Measurements from ENCODE around the gene CDC42. TPM values are rescaled to one million over a fixed set of nuclear protein-coding genes. Genes with fewer than 3 reads are reported as not detected.
"Not testable (repeated sequence)": the region's sequence is repeated elsewhere in the genome, so short reads cannot be mapped to it uniquely, and the experiment has no call there.

Gene CDC42
- total RNA-seq (100 to 1,000 TPM; 209 to 254 (median 233) TPM), polyA plus RNA-seq (100 to 1,000 TPM; 108 to 165 (median 155) TPM)
- long read RNA-seq, donor 1, partial matches to known transcripts = 265 of 266 reads
- long read RNA-seq, donor 1, other reads (novel, unspliced or antisense) = 0 of 266 reads
- long read RNA-seq, donor 2, partial matches to known transcripts = 148 of 151 reads
- long read RNA-seq, donor 2, other reads (novel, unspliced or antisense) = 0 of 151 reads

GRCh38 chr1:22052115-22053016 is at the start of gene CDC42:
TSS of gene CDC42 (plus strand) at chr1:22052709. CDS start at chr1:22078479, 25,770 bp downstream.
- intact Hi-C loops (cut with DNase I; ENCODE audit: low total_unique reads) = no loop called here
- Histone ChIP-seq H3K9me3 (no peaks in the 10 kb centered on the region), H3K36me3 (peaks cover 0 to 21% (median 2%) of the 10 kb centered on the region in 6 donors), H3K27me3 (replicated peaks in 1 of 7) (no peaks in the 10 kb centered on the region), H3K27ac (peak within 1 kb of the TSS; percentile 82 to 100 (median 100)), H3K4me1 (peaks cover 24 to 53% (median 43%) of the 10 kb centered on the region in 6 donors), H3K4me3 (peak within 1 kb of the TSS; percentile 59 to 90 (median 77))
- DNase-seq = peak; percentile 100
- 16 to 26% (median 21%) methylated on average over 50 to 81 of the region's 81 CpGs for WGBS, 5 donors
- peak in 2 of 11 experiments; percentile 31 to 32 for TF ChIP-seq CTCF (IDR thresholded peaks at IDR 0.05 in 8 of 11, conservative IDR thresholded peaks at IDR 0.05 in 3 of 11)
- TF ChIP-seq POLR2A (IDR thresholded peaks at IDR 0.05) = peak; percentile 95 to 96 (median 96)
- peak; percentile 99 to 100 (median 99) for TF ChIP-seq POLR2AphosphoS5 (IDR thresholded peaks at IDR 0.05)

GRCh38 chr1:22002875-22003274 is 49.6 kb upstream of the CDC42 start:
- H3K4me1 ChIP-seq; H3K4me3 ChIP-seq; intact Hi-C loops (cut with DNase I; ENCODE audit: low total_unique reads); H3K27me3 ChIP-seq (replicated peaks in 1 of 7); H3K27ac ChIP-seq; H3K36me3 ChIP-seq; DNase-seq; H3K9me3 ChIP-seq: not testable (repeated sequence)
- WGBS, 5 donors = 82 to 96% (median 92%) methylated on average over 7 to 8 of the region's 8 CpGs

GRCh38 chr1:22003959-22004358 is 48.5 kb upstream of the CDC42 start:
- H3K9me3 ChIP-seq; H3K27ac ChIP-seq; H3K4me3 ChIP-seq; H3K36me3 ChIP-seq; H3K27me3 ChIP-seq (replicated peaks in 1 of 7); DNase-seq; H3K4me1 ChIP-seq; intact Hi-C loops (cut with DNase I; ENCODE audit: low total_unique reads): not testable (repeated sequence)
- 87 to 100% (median 91%) methylated on average over 2 to 3 of the region's 3 CpGs for WGBS, 5 donors

DNA sequence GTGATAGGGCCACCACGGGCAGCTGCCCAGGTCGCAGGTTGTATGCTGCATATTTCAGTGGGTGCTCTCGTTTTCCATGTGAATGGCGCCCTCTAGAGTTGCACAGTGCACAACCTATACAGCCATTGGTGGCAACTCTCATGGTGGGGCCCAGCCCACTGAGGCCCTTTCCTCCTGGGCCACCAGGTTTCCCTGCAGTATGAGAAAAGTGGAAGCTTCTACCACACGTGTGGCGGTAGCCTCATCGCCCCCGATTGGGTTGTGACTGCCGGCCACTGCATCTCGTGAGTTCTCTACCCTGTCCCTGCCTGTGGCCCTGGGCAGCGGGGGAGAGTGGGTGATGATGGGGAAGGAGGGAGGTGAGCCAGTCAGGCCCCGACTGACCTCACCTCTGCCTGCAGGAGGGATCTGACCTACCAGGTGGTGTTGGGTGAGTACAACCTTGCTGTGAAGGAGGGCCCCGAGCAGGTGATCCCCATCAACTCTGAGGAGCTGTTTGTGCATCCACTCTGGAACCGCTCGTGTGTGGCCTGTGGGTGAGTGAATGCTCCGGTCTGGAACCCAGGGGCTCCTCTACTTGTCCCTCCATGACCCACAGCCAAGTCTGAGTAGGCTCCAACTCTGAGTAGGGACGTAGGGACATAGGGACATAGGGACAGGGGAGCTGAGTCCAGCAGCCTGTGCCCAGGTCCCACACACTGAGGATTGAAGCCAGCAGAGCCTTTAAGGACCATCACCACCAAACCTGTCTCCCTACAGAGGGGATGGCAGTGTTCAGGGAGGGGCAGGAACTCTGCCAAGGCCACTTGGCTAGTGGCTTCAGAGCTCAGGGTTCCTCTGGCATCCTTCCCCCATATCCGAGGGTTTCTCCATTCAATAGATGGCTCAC is 47.0 kb upstream of the CDC42 start:
- H3K4me3 ChIP-seq; DNase-seq; H3K27me3 ChIP-seq (replicated peaks in 1 of 7); H3K27ac ChIP-seq; H3K36me3 ChIP-seq; H3K4me1 ChIP-seq; intact Hi-C loops (cut with DNase I; ENCODE audit: low total_unique reads); H3K9me3 ChIP-seq: not testable (repeated sequence)
- peak in 5 of 11 experiments; percentile 23 to 45 (median 34) for TF ChIP-seq CTCF (IDR thresholded peaks at IDR 0.05 in 8 of 11, conservative IDR thresholded peaks at IDR 0.05 in 3 of 11)
- 62 to 72% (median 70%) methylated on average over 11 to 18 of the region's 18 CpGs for WGBS, 5 donors

GRCh38 chr1:22006736-22007135 is 45.8 kb upstream of the CDC42 start:
- H3K4me1 ChIP-seq; H3K9me3 ChIP-seq; H3K27me3 ChIP-seq (replicated peaks in 1 of 7); H3K36me3 ChIP-seq; H3K4me3 ChIP-seq; intact Hi-C loops (cut with DNase I; ENCODE audit: low total_unique reads); H3K27ac ChIP-seq: not testable (repeated sequence)
- WGBS, 5 donors = 78 to 91% (median 88%) methylated on average over 8 to 13 of the region's 13 CpGs
- peak; percentile 36 for DNase-seq

- DNase-seq = peak; percentile 63
- H3K9me3 ChIP-seq; H3K36me3 ChIP-seq; H3K27me3 ChIP-seq (replicated peaks in 1 of 7); H3K4me3 ChIP-seq; intact Hi-C loops (cut with DNase I; ENCODE audit: low total_unique reads); H3K4me1 ChIP-seq; H3K27ac ChIP-seq: not testable (repeated sequence)
- 84 to 100% (median 87%) methylated on average over 1 to 9 of the region's 10 CpGs for WGBS, 5 donors
Observed at GRCh38 chr1:22007262-22007661, 45.2 kb upstream of the CDC42 start.

DNA sequence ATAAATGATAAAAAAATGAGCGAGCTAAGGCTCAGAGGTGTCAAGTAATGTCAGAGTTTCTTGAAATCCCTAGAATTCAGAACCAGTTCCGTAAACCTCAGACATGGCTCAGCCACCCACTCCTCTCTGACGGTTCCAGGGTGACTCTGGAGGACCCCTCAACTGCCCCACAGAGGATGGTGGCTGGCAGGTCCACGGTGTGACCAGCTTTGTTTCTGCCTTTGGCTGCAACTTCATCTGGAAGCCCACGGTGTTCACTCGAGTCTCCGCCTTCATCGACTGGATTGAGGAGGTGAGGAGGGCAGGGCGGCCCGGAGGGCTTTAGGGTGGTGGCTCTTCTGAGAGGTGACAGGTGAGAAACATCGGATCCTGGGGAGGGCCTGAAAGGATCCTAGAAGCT is 42.9 kb upstream of the CDC42 start:
- H3K4me3 ChIP-seq; H3K4me1 ChIP-seq; H3K27me3 ChIP-seq (replicated peaks in 1 of 7); H3K9me3 ChIP-seq; H3K27ac ChIP-seq; intact Hi-C loops (cut with DNase I; ENCODE audit: low total_unique reads); DNase-seq; H3K36me3 ChIP-seq: not testable (repeated sequence)
- WGBS, 5 donors = 76 to 85% (median 79%) methylated on average over 4 to 10 of the region's 11 CpGs

GRCh38 chr1:22012752-22013151 is 39.8 kb upstream of the CDC42 start:
- H3K4me1 ChIP-seq, DNase-seq: not testable (repeated sequence)

More at GRCh38 chr1:22012752-22013151, 39.8 kb upstream of the CDC42 start:
- H3K9me3 ChIP-seq; H3K27ac ChIP-seq; intact Hi-C loops (cut with DNase I; ENCODE audit: low total_unique reads); H3K27me3 ChIP-seq (replicated peaks in 1 of 7); H3K36me3 ChIP-seq; H3K4me3 ChIP-seq: not testable (repeated sequence)
- whole genome bisulfite sequencing, 5 donors = 44 to 85% (median 77%) methylated on average over 2 to 4 of the region's 4 CpGs

All from spleen (tissue), 13 donors.